ENCODE measurements around the gene EPHB4.

- no peak for TF ChIP-seq CTCF (conservative IDR thresholded peaks at IDR 0.05 in 1 of 2, IDR thresholded peaks at IDR 0.05 in 1 of 2; ENCODE audit: extremely low read depth in 1 of 2, insufficient read depth in 1 of 2, low read depth in 1 of 2, low read length in 2 of 2)
- TF ChIP-seq EZH2 (IDR thresholded peaks at IDR 0.05; ENCODE audit: borderline replicate concordance, low read length), result no peak
These were observed 4.9 kb upstream of the EPHB4 start for GRCh38 chr7:100832281-100832633.

All from mammary epithelial cell (primary cell).